Heart left ventricle (tissue), 16 donors: ENCODE results near the gene HBQ1. TPM values are rescaled to one million over a fixed set of nuclear protein-coding genes. Genes with fewer than 3 reads are reported as not detected.
A peak's percentile ranks its signal among the peaks of the same experiment; 100 is the strongest.

Experiments
- ATAC-seq, 4 donors: fragments of 200-7000 bp; cut with Tn5 transposase; one replicate each; pipeline ENCODE4 v1.9.1; 2020 to 2022; ENCODE audit warnings: moderate library complexity in 4 of 4, mild to moderate bottlenecking in 3 of 4, moderate number of reproducible peaks in 1 of 4
- DNase-seq, 5 donors: peaks; one replicate each; pipeline ENCODE4 v3.0.0-alpha.2; 2020
- H3K27ac ChIP-seq, 12 donors: fragments of 200-600 bp; sonication (generic) in 4 of 12; one replicate each; pipeline versions ENCODE4 v1.5.0 to v1.8.0; 2016 to 2022; ENCODE audit warnings: mild to moderate bottlenecking in 2 of 12
- H3K27me3 ChIP-seq, 9 donors: fragments of 200-600 bp; sonication (generic) in 2 of 9; one replicate each; pipeline versions ENCODE4 v1.5.1 to v1.8.0; 2016 to 2022; ENCODE audit warnings: mild to moderate bottlenecking in 3 of 9
- H3K36me3 ChIP-seq, 9 donors: fragments of 200-600 bp; sonication (generic) in 2 of 9; one replicate each; pipeline versions ENCODE4 v1.5.0 to v1.8.0; 2018 to 2022; ENCODE audit warnings: mild to moderate bottlenecking in 2 of 9
- H3K4me1 ChIP-seq, 12 donors: fragments of 200-600 bp; sonication (generic) in 4 of 12; one replicate each; pipeline versions ENCODE4 v1.5.0 to v1.8.0; 2016 to 2022; ENCODE audit warnings: mild to moderate bottlenecking in 3 of 12
- H3K4me3 ChIP-seq, 12 donors: fragments of 200-600 bp; sonication (generic) in 4 of 12; one replicate each; pipeline versions ENCODE4 v1.5.0 to v1.8.0; 2017 to 2022; ENCODE audit warnings: mild to moderate bottlenecking in 9 of 12, moderate library complexity in 4 of 12
- H3K9me3 ChIP-seq, 12 donors: fragments of 200-600 bp; sonication (generic) in 4 of 12; one replicate each; pipeline versions ENCODE4 v1.5.0 to v1.8.0; 2016 to 2022; ENCODE audit warnings: mild to moderate bottlenecking in 1 of 12
- CTCF ChIP-seq, 12 donors: fragments of 200-600 bp; sonication (generic) in 4 of 12; IDR thresholded peaks; one replicate each; pipeline versions ENCODE4 v1.5.0 to v1.8.0; 2018 to 2022; ENCODE audit warnings: antibody characterized with exemption in 12 of 12, mild to moderate bottlenecking in 5 of 12
- POLR2A ChIP-seq, 2 donors: fragments of 450-650 bp; IDR thresholded peaks; one replicate each; pipeline ENCODE4 v1.6.1; 2017; ENCODE audit warnings: antibody characterized with exemption in 2 of 2, mild to moderate bottlenecking in 2 of 2, moderate library complexity in 2 of 2
- WGBS, 4 donors: extraction: QIAGEN DNeasy Blood & Tissue Kit in 2 of 4; methylation state at CpG; one replicate each; pipeline versions ENCODE4 v1.1.5 to v1.1.7; 2013 to 2018; 5-methylcytosine and 5-hydroxymethylcytosine counted together
- intact Hi-C, 10 donors: fragments of 100-400 bp; cut with DNase I; formaldehyde crosslinking; loops; one replicate each; pipeline versions ENCODE4 v1.11.1 to v1.14.2; 2022
- polyA plus RNA-seq, 2 donors: library from polyadenylated mRNA; stranded (reverse); fragments of 200-250 nt; gene quantifications; one replicate each; pipeline ENCODE4 v1.2.3, GENCODE V29; 2013
- total RNA-seq, 9 donors: library from RNA; depleted of rRNA in 2 of 9; stranded (reverse); fragments of >200 nt in 2 of 9; fragmentation: NEBNext Ultra II Directional in 3 of 9; extraction: Animal tissue kit (Norgen Biotek cat#: 25700) in 3 of 9; gene quantifications; one replicate each; pipeline versions ENCODE4 v1.1.0 to v1.2.4, GENCODE V29; 2016 to 2023
- donor health status: ischemic (EF 13 %, LVEDD 7.1; RV severe dilation, severe dysfunction).
- donor health status: healthy with polysubstance abuse.
- donor health status: DM: no; HTN: yes; CAD: no.
- donor health status: DM: no; HTN: no; CAD: no.
- donor health status: ischemic (EF 25% LVEDD 6.9; RV normal size, moderate dysfunction).
- donor health status: ischemic (EF 25% LVEDD 5.7; RV mildly dilated, moderate dysfunction).
- donor health status: healthy.
- donor health status: DM: yes; HTN: yes; CAD: no.
- donor health status: ischemic (EF 35%, LVEDD 5.7; RV mildly dilated, moderate dysfunction).
- donor health status: nonischemic (EF 11% LVEDD 7.7; RV severe dilation, severe dysfunction).
- donor health status: DM: yes; HTN: yes; CAD: no.
- donor health status: PGD.
- donor health status: ischemic (EF 29% LVEDD 5.4; RV normal size, mild dysfunction).
- donor health status: nonischemic (EF 23%, LVEDD 6.1; RV moderate dilation, normal function).

HBQ1 gene
- total and polyA plus RNA-seq, 11 donors: not detected

DNA sequence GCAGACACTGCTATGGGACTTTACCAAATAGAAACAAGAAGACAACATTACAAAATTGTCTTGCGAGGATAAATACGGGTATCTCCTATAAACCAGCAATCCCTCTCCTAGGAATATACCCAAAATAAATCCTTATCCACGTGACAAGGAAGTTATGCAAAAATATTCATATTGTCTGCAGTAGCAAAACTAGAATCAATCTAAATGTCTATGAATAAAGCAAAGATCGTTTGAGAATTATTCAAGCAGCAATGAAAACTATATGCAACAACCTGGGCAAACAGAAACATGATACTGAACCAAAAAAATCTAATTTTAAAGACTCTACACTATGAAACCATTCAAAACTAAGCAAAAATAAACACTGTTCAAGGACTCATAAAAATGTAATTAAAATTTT lies 39.8 kb downstream of the HBQ1 start:
- Histone ChIP-seq H3K27me3 (no peaks in the 10 kb centered on the region), H3K4me1 (peaks cover 0 to 4% (median 0%) of the 10 kb centered on the region in 12 donors), H3K36me3 (peaks cover 0 to 100% (median 100%) of the 10 kb centered on the region in 9 donors), H3K4me3 (no peak overlapping the region), H3K9me3 (no peaks in the 10 kb centered on the region), H3K27ac (no peak overlapping the region)
- no peak for DNase-seq
- no peak for ATAC-seq
- WGBS, 4 donors: 67 to 75% (median 70%) methylated on average over 4 of the region's 4 CpGs
- intact Hi-C loops: loop anchor here in 2 of 10 donors (10.0 kb wide), 1 partner anchor 135 kb away; the partner anchor contains the start of gene AXIN1 (in 2 of the 2)
- TF ChIP-seq CTCF (IDR thresholded peaks at IDR 0.05): no peak
- no peak for TF ChIP-seq POLR2A (IDR thresholded peaks at IDR 0.05)

GRCh38 chr16:228151-228851 lies 48.0 kb downstream of the HBQ1 start:
- H3K36me3 ChIP-seq: peaks cover 0 to 47% (median 43%) of the 10 kb centered on the region in 9 donors

GRCh38 chr16:228852-229730 lies 48.8 kb downstream of the HBQ1 start, which contains the start of gene LUC7L:
LUC7L (minus strand) TSS chr16:229449; CDS start chr16:229339, 110 bp downstream.
- Histone ChIP-seq H3K27ac (peak within 1 kb of the TSS; percentile 83 to 99 (median 96)), H3K4me3 (peak within 1 kb of the TSS; percentile 56 to 93 (median 77)), H3K36me3 (peaks cover 0 to 39% (median 36%) of the 10 kb centered on the region in 9 donors), H3K4me1 (peaks cover 3 to 27% (median 15%) of the 10 kb centered on the region in 12 donors), H3K27me3 (no peaks in the 10 kb centered on the region), H3K9me3 (no peaks in the 10 kb centered on the region)
- intact Hi-C loops: loop anchor here in 5 of 10 donors (5.0 to 10.0 kb wide), 3 partner anchors 122 to 126 kb away; partner anchors contain the start of gene AXIN1 (in 4 of the 5)
- TF ChIP-seq POLR2A (IDR thresholded peaks at IDR 0.05) (peak; percentile 65 to 93), CTCF (IDR thresholded peaks at IDR 0.05) (no peak)
- WGBS, 4 donors: 1 to 5% (median 2%) methylated on average over 24 to 88 of the region's 88 CpGs
- peak; percentile 90 to 97 (median 96) for ATAC-seq
- DNase-seq: peak; percentile 90 to 94 (median 91)

More at GRCh38 chr16:228151-228851, 48.0 kb downstream of the HBQ1 start:
- H3K9me3 ChIP-seq: no peaks in the 10 kb centered on the region
- TF ChIP-seq POLR2A (IDR thresholded peaks at IDR 0.05) (no peak), CTCF (IDR thresholded peaks at IDR 0.05) (no peak)
- peak overlapping the region; percentile 56 to 93 (median 77) for H3K4me3 ChIP-seq
- no peaks in the 10 kb centered on the region for H3K27me3 ChIP-seq
- peak in 1 of 4 donors; percentile 15 for ATAC-seq
- WGBS, 4 donors: 20 to 23% (median 21%) methylated on average over 9 of the region's 9 CpGs
- H3K27ac ChIP-seq: peak overlapping the region; percentile 83 to 99 (median 96)
- intact Hi-C loops: loop anchor here in 5 of 10 donors (5.0 to 10.0 kb wide), 3 partner anchors 121 to 126 kb away; partner anchors contain the start of gene AXIN1 (in 4 of the 5)
- H3K4me1 ChIP-seq: peaks cover 3 to 25% (median 13%) of the 10 kb centered on the region in 12 donors
- DNase-seq: no peak
